ENCODE data around the gene HPS4.
"Not testable (repeated sequence)": the region's sequence is repeated elsewhere in the genome, so short reads cannot be mapped to it uniquely, and the experiment has no call there.

HPS4 gene

DNA sequence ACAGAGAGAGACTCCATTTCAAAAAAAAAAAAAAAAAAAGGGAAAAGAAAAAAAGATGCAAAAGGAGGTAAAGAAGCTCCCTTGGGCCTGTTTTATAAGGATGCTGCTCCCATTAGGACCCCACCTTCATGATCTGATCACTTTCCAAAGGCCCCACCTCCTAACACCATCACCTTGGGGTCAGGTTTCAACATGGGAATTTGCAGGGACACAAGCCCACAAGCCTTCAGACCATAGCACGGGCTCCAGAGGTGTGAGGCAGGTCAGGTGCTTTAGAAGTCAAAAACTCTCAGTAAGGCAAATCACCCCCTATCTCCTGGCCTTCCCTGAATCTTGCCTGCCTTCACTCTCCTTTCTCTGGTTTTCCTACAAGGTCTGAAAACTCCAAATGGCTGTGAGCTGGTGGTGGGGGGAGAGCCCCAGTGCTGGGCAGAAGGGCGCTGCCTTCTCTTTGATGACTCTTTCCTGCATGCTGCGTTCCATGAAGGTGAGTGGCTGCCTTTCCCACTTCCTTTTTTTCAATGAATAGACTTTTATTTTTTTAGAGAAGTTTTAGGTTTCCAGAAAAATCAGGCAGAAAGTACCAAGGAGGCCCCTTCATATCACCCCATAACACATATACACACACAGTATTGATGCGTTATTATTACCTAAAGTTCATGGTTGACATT, 41.4 kb downstream of the HPS4 start:
- no peak for DNase-seq (ENCODE audit: low read depth)

DNA sequence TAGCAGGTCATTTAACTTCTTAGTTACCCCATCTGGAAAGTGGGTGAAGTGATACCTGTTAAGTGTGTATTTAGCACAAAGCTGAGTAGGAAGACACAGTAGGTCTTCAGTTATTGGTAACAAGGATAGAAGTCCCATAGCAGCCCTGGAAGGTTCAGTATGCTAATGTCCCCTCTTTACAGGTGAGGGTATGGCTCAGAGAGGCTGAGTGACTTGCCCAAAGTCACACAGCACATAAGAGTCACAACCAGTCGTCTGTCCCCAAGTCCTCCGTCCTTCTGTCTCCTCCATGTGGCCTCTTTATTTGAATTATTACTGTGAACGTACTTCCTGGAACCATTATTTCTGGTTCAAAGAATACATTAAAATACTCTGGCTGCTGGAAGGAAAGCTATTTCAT, 44.0 kb downstream of the HPS4 start:
- DNase-seq (ENCODE audit: low read depth): no peak

DNA sequence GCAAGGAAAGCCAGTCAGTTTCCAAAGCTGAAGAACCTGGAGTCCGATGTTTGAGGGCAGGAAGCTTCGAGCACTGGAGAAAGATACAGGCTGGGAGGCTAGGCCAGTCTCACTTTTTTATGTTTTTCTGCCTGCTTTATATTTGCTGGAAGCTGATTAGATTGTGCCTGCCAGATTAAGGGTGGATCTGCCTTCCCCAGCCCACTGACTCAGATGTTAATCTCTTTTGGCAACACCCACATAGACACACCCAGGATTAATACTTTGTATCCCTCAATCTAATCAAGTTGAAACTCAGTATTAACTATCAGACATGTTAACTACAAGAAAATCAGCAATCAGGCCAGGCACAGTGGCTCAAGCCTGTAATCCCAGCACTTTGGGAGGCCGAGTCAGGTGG, 44.8 kb downstream of the HPS4 start:
- not testable (repeated sequence) for DNase-seq (ENCODE audit: low read depth)

DNA sequence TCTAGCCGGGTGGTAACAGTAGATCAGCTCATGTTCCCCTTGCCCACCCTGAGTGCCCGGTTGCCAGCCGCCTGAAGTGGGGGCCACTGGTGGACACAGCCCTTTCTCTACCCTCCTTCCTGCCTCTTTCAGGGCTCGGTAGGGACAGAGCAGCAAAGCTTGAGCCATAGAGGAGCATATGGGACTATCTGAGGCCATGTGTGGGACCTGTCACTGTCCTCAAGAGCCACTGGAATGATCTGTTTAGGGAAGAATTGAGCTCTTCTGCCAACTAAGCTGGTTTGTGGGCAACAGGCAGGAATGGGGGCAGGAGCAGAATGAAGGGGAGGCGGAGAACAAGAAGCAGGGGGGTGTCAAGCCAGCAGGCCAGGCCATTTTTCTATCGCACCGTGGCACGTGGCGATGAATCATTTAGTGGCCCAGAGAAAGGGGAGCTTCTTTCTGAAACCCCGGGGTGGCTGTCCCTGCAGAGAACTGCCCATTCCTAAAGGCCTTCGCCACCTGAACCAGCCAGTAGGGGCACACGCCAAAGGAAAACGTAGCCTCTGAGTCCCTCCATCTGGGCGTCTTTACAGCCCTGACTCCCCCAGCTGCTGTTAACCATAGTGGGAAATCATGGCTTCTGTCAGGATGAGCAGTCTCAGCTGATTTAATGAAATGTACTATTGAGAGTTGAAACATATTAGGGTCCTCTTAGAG, 45.7 kb downstream of the HPS4 start:
- DNase-seq (ENCODE audit: low read depth): no peak

DNA sequence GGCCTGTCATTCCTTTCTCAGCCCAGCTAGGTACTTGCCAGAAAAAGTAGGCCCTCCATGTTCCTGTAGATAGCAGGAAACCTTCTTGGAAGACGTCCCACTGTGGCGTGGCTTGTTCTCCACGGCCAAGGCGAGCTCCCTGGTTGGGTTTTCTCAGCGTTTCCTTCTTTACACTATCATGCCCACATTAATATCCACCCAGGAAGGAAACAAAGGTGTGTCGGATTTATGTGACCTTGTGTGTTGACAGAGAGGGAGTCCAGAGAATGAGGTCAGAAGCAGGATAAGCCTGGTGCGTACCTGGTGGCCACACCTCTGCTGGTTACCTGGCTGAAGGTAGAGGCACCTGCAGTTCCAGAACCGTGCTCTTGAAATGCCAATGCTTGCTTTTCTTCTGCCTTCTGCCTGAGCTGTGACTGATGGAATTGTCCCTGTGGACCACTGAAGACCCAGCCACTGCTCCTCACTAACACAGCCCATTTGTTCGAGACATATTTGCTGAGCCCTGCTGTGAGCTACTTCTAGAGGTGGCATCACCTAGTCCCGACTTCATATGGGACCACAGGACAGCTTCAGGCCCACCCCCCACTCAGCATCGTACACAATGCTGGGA, 46.6 kb downstream of the HPS4 start:
- no peak for DNase-seq (ENCODE audit: low read depth)

DNA sequence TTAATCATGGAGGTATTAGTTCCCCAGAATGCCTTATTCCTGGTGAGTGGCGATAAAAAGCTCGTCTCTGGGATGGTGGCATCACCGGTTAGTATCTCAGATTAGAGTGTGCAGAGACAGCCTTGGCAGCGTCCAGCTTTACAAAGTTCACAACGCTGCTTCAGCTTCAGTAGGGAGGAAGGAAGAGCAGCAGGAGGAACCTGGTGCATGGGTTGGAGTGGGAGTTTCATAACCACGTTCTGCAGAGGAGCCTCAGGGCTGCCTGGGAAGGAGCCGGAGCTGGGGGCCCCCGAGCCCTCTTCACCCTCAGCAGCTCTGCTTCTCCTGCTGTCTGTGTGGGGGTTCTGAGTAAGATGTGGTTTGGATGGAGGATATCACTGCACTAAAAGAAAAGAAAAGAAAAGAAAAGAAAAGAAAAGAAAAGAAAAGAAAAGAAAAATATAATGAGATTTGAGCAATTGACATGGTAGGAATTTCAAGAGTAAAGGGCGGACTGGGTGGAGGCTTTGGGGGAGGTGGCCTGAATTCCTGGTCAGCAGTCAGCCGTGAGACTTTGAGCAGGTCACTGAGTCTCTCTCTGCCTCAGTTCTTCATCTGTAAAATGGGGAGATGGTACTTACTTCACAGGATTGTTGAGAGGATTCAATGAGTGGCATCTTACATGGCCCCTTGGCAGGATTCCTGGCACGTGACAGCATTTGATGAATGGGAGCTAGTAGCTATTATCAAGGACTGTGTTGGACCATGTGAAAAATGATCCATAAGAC, 48.1 kb downstream of the HPS4 start:
- no peak for DNase-seq (ENCODE audit: low read depth)

DNA sequence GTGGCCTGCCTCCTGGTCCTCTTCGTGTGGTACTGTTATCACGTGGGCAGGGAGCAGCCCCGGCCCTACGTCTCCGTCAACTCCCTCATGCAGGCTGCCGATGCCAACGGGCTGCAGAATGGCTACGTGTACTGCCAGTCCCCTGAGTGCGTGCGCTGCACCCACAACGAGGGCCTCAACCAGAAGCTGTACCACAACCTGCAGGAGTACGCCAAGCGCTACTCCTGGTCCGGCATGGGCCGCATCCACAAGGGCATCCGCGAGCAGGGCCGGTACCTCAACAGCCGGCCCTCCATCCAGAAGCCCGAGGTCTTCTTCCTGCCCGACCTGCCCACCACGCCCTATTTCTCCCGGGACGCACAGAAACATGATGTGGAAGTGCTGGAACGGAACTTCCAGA, 49.8 kb downstream of the HPS4 start:
- DNase-seq (ENCODE audit: low read depth): no peak

DNA sequence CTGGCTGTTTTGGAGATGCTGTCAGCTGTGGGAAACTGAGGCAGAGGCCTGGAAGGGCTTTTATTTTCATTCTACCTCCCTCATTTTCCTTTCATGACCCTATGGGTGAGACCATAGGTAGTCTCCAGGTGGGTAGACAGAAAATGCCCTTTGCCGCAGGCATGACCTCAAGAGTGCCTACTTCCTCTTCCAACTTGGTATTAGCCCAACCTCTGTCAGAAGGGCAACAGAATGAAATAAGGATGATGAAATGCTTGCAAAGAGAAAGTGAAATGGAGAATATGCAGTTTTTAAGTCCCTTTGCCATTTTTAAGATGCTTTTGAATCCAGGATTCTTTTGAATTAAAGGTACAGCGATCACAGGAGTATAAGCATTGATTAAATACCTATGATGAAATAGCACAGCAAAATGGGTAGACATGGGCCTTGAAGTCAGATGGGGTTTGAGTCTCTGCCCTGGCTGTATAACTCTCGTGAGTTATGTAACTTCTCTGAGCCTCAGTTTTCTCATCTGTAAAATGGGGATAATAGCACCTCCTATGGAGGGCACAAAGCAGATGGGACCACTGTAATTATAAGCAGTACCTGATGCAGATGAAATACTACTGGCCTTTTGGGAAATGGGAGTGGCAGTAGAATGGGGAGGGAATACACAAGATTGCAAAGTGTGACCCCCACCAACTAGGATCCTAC, 50.8 kb downstream of the HPS4 start:
- no peak for DNase-seq (ENCODE audit: low read depth)

DNA sequence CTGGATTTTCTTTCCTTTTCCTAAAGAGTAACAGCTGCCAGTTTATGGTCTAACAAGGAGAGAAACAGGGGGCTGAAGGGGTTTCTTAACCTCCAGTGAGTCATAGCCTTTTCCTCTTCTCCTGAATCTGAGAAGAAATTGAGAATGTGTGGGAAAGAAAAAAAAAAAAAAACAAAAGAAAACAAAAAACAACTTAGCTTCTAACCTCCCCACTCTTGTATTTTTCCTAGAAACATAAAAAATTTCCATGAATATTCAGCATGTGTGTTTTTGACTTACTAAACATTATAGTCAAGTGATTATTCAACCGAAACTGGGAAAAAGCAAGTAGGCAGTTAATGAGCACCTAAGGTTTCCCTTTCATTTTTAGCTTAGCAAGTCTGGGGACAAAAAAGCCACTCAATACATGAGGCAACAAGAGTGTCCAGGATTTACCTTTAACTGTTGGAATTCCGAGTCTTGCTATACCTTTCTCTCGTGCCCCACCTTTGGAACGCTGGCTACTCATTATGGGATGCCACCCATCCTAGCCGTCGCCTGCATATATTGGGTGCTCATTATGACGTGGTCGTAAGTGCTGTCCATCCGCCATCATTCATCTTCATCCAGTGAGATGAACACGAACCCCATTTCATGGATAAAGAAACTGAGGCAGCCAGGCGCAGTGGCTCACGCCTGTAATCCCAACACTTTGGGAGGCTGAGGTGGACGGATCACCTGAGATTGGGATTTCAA, 52.2 kb downstream of the HPS4 start:
- no peak for DNase-seq (ENCODE audit: low read depth)

DNA sequence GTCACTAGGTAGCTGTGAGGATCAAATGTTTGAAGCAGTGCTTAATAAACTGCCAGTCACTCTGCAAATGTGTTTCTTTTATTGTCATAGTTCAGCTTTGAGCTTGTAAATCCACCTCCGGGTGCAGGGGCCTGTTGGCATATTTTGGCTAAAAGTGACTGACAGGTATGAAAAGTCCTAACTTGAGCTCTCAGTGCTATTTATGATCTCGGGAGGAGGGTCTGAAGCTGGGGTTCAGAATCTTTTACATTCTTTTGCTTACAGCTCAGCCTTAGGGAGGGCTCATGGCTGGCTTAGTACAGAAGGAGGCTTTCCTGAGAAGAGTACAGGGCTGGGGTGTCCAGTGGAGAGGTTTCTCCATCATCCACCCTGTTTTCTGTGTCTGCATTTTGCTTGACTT, 53.0 kb downstream of the HPS4 start:
- DNase-seq (ENCODE audit: low read depth): no peak

DNA sequence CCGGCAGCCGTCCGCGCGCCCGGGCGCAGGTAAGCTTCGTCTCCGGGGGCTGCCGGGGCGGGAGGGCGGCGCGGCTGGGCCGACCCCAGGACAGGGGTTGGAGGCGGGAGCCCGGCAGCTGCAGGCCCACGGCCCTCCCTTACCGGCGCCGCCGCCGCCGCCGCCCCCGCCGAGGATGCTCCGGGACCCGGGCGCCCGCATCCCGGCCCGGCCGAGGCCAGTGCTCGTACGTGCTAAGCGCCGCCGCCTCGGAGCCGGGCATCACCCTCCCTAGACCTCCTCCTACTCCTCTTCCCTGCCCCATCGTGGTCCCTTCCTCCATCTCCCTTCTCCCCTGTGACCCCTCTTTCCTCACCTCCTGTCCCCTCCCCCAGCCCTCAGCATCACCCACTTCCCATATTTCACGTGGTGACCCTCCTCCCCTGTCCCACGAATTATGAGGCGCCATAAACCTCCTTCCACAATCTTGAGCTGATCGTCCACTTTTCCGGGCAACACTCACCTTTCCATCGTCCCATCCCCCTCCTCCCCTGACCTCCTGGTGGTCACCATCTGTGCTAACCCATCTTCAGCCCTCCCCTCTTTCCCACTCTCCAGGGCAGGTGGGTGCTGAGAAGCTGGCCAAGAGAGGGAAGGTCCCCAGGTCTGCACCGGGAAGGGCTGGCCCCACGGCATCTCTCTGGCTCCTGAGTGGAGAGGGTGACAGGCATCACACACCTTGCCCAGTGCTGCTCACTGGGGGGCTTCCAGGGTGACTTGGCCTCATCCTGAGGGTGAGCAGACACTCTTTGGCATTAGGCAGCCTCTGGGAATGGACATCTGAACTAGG, 53.9 kb downstream of the HPS4 start:
- no peak for DNase-seq (ENCODE audit: low read depth)

DNA sequence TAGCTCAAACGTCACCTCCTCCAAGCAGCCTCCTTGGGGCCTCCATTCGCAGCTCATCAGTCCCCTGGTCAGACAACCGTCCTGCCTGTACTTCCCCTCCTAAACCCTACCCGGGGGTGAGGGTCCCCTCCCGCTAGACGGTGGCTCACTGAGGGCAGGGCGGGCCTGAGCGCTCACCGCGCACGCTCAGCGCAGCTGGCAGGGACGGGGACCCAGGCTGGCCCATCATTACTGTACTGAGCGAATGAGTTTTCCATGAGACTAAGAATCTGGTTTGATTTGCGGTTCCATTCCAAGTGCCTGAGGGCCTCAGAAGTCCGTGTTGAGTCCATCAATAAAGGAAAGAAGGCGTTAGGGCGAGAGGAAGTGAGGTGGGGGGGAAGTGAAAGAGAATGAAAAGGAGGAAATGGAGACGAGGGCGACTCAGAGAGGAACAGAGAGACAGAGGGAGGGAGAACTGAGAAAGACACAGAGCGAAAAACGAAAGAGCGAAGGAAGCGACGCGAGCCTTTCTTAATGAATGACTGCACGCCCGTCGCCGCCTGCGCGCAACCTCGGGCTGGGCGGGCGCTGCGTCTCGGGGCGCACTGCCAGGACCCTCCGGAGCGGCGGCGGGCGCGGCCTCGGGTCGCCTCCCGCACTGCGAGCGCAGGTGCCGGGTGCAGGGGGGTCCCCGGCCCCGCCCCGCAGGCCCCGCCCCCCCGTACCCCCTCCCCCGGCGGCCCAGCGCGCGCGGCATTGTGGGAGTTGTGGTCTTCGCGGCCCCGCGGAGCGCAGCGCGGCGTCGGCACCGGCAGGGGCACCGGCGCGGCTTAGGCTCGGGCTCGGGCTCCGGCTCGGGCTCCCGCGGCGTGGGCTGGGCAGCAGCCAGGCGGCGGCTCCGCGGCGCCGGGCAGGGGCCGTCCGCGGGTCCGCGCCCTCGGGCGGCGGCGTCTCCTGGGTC, 54.8 kb downstream of the HPS4 start, which contains the start of gene ASPHD2:
Gene ASPHD2, plus strand, starts transcription at position 746 of the 943 bp plus-strand sequence. CDS start 4,356 bp downstream, outside the sequence.
- peak; percentile 76 for DNase-seq (ENCODE audit: low read depth)

DNA sequence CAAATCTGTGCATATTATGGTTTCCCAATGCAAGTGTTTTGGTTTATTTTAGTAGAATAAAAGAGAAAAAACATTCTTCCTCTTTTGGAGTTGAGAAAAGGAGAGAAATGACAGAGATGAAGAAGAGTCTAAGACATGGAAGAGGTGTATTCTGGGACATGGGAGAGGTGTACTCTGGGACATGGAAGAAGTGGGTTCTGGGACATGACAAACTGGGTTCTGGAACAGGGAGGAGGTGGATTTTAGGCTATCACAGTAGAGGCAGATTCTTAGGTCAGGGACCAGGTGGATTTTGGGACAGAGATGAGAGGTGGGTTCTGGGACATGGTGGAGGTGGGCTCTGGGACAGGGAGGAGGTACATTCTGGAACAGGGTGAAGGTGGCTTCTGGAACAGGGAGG, 56.7 kb downstream of the HPS4 start:
- DNase-seq (ENCODE audit: low read depth): no peak

DNA sequence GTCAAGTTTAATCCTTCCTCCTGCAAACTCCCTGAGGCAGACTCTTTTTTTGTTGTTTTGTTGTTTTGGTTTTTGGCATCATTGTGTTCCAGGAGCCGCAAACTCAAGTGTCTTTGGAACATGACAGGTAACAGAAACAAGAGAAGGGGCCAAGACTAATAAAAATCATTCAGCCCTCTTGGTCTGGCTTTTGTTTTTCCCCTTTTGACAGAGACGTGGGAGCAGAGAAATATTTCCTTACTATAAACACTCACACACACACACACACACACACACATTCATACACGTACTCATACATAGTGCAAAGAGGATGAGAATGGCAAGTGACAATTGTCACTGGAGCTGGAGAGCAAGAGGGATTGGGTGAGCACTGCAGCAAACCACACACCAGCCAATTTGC, 65.0 kb downstream of the HPS4 start:
- DNase-seq (ENCODE audit: low read depth): no peak

DNA sequence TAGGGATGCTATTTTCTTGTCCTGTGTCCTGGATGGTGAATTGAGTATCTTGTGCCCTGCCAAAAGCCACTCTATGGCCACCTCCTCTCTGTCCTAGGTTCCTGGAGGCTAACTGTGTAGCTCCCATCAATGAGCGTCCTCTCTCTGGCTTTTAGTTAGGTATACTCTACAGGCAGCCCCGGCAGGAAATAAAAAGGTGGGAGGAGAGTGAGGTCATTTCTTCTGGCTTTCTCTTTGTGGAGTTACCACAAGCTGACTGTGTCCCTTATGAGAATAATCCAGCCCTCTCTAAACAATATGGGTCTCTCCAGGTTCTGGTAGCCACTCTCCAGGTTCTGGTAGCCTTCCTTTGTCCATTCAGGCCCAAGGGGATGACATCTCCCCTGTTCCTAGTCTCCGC, 66.2 kb downstream of the HPS4 start:
- no peak for DNase-seq (ENCODE audit: low read depth)

DNA sequence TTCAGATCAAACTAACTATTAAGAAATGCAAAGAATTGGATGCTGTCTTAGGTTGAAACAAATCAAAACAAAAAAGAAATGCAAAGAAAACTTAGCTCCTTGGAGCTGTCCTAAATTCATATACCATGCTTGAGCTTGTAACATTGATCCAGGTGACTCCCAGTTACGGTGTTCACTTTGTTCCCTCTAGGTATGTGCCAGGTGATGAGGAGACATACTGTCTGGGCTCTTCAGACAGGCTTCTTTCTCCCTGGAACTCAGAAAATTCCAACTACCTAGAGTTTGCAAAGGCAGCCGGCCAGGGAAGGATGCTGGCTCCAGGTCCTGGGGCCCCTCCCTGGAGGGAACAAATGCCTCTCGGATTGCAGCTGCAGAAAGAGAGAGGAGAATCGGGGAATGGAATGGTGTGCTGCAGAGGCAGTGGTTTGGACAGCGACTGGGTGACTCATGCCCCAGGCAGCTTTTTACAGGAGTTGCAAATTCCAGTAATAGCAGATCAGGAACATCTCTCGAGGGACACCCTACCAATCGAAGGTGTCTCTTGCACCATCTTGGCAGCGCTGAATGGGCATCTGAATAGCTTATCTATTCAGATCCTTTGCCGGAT, 66.8 kb downstream of the HPS4 start:
- no peak for DNase-seq (ENCODE audit: low read depth)

DNA sequence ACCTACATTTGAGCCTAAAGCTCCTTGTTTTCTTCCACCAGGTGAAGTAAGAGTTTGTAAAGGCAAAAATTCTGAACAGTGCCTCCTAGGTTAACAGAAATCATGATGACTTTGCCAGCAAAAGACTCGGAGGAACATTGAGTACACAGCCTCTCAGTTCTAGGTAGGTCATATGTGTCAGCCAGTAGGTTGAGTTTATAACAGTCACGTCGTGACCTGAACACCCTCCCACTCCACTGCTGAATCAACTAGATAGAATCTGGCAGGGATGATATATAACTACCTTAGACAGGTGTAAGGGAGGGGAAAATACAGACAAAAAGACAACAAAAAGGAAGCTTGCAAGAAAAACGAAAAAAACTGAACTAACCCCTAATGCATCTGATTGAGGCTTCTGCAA, 67.3 kb downstream of the HPS4 start:
- no peak for DNase-seq (ENCODE audit: low read depth)

DNA sequence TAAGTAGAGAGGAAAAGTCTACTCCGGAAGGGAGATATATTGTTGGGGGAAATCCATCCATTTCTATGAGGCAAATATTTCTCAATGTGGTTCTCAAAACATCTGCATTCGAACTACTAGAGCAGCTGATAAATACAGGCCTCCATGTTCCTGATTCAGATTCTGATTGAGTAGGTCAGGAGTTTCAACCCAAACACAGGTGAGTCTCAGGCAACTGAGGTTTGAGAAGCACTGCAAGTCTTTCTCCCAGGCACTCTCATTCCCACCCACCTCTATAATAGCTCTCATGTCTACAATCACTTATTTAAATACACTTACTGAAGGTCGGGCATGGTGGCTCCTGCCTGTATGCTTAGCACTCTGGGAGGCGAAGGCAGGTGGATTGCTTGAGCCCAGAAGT, 69.2 kb downstream of the HPS4 start:
- no peak for DNase-seq (ENCODE audit: low read depth)

DNA sequence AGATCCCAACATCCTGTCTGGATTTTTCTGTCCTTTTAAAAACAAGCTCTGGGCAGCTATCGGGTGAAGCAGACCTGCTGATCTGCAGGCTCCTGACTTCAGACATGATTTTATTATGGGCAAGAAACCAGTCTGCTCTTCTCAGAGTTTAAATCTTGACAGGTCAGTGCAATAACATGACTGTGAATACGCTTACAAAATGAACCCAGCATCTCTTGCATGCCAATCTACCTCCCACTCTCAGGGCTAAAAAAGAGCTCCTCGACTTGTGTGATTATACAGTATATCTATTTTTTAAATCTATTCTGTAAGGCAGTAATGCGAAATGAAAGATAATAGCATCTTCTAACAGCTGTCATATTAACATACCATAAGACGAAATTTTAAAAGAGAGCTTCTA, 73.2 kb downstream of the HPS4 start:
- no peak for DNase-seq (ENCODE audit: low read depth)

All from stimulated activated CD8-positive, alpha-beta memory T cell treated with anti-CD3 and anti-CD28 coated beads, Interleukin-12 subunit alpha, Interleukin-12 subunit beta, amount 100 ng/mL, for 4 hours (primary cell).